GM19397 (cell line): ENCODE data around the gene EIPR1.
"Not testable (repeated sequence)": the region's sequence is repeated elsewhere in the genome, so short reads cannot be mapped to it uniquely, and the experiment has no call there.

ENCODE experiments used
- ATAC-seq: cut with Tn5 transposase; IDR thresholded peaks from one replicate; pipeline ENCODE4 v1.9.1; 2021; ENCODE audit warnings: mild to moderate bottlenecking, moderate library complexity; ENCODE audit not compliant: unreplicated experiment

The EIPR1 gene

DNA sequence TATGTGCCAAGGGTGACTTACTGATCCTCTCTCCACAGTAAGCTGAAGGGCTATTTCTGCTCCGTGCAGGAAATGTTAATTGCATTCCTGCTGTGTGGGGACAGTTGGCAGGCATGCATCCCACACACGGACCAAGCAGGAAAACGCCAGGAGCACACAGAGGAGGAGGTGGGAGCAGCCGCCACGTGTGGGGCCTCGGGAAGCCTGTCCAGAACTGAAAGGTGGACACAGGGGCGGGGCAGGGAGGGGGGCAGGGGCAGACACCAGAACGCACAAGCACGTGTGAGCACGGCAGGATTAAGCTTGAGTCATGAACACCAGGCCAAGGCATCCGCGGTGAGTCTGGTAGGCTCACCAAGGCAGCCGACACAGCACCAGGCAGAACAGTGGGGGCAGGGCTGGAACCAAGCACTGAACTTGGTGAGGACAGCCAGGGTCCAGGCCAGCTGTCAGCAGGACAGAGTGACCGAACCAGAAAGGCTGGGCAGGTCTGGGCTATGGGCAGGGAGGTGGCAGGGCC lies 177.1 kb downstream of the EIPR1 start:
- ATAC-seq = no peak

DNA sequence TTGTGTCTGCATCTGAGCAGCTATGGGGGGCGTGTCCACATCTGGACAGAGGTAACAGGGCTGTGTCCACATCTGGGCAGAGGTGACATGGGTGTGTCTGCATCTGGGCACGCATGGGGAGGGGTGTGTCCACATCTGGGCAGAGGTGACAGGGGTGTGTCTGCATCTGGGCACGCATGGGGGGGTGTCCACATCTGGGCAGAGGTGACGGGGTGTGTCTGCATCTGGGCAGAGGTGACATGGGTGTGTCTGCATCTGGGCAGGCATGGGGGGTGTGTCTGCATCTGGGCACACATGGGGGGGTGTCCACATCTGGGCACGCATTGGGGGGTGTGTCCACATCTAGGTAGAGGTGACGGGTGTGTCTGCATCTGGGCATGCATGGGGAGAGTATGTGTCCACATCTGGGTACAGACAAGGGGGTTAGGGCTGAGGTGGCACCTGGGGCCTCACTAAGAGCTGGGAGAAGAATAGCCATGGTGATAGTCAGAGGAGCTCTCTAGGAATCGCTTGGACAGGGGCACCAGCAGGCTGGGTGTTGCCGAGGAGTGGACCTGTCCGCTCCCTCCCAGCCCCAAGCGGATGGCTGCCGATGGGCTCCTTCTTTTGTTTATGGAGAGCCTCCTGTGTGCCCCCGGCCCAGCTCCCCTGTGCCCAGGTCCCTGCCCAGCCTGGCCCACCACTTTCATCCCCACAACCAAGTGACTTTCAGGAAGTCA lies 177.8 kb downstream of the EIPR1 start:
- no peak for ATAC-seq

DNA sequence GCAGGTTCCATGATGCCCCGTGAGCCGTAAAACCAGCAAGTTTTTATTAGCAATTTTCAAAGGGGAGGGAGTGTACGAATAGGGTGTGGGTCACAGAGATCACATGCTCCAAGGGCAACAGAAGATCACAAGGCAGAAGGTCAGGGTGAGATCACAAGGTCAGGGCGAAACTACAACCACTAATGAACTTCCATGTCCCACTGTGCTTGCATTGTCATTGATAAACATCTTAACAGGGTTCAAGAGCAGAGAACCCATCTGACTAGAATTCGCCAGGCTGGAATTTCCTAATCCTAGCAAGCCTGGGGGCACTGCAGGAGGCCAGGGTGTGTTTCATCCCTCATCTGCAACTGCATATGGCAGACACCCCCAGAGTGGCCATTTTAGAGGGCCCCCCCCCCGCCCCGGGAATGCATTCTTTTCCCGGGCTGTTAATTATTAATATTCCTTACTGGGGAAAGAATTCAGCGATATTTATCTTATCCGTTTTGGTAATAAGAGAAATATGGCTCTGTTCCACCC lies 178.9 kb downstream of the EIPR1 start:
- not testable (repeated sequence) for ATAC-seq

GRCh38 chr2:3198119-3198518 lies 179.5 kb downstream of the EIPR1 start:
- ATAC-seq = no peak

GRCh38 chr2:3197308-3197707 lies 180.3 kb downstream of the EIPR1 start:
- ATAC-seq = no peak

DNA sequence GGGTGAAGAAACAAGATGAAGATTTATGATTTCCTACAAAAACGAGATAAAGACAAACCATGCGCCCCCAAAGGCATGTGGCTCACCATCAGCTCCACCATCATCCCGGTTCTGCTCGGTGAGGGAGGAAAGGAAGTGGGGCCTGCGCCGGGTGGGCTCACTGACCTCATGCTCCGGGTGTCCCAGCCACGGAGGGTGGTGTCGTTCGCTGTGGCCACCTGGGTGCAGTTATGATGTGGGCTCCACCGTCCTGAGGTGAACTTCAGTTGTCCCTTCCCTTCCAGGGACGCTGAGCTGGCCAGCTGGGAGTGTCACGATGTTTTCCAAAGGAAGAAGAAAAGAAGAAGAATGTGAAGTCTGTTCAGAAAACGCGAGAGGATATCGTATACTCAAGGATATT lies 180.9 kb downstream of the EIPR1 start:
- no peak for ATAC-seq

DNA sequence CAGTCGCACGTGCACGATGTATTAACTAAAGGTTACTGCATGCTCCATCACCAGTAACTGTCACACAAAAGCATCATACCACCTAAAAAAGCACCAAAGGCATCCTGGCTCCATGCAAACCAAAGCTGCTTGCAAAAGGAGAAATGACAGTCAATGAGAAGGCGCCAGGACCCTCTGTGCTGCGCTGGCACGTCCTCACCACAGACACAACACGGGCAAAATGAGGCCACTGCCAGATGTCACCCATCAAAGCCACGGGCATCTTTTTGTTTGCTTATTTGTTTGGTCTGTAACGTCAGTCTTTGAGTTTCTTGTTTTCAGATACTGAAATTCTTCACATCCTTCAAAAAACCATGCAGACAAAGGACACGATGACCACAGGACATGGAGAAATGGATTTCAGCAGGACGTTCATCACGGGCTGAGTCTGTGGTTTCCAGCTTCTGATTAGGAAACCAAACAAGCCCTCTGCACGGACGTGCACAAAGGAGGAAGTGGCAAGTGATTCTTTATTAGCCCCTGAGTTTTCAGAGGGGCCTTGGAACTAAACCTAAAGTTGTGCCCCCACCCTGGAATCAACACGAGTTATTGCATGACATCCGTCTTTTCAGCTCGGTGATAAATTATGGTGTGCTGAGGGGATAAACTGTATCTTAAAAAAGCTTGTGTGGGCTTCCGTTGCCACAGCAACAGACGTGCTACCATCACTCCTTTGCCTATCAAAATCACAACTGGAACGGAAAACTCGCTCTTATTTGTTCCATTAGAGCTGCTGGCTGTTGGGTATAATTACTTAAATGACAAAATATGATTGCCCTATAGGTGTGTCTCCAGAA lies 181.8 kb downstream of the EIPR1 start:
- no peak for ATAC-seq

GRCh38 chr2:3194828-3195227 lies 182.8 kb downstream of the EIPR1 start:
- no peak for ATAC-seq

- no peak for ATAC-seq
These were observed 183.9 kb downstream of the EIPR1 start for GRCh38 chr2:3193443-3194330.

- ATAC-seq = no peak
These were observed 184.7 kb downstream of the EIPR1 start for GRCh38 chr2:3192920-3193319.

- no peak for ATAC-seq
These were observed 185.3 kb downstream of the EIPR1 start for GRCh38 chr2:3192281-3192818.

DNA sequence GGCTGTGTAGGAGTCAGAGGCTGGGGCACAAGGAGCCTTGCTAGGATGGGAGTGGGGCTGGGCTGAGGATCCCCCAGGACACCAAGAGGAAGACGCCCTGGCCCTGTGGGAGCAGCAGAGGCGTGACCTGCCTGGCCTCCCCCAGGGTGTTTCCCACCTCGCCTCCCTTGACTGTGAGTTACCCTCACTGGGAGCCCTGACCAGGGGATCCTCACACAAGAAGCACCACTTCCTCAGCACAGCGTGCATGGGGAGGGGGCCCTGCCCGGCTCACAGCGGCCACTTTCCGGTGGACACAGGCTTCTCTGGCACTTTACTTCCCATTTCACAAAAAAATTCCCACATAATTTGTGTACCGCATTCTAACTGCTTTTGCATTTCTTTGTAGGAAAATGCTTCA lies 187.7 kb downstream of the EIPR1 start:
- ATAC-seq = no peak

DNA sequence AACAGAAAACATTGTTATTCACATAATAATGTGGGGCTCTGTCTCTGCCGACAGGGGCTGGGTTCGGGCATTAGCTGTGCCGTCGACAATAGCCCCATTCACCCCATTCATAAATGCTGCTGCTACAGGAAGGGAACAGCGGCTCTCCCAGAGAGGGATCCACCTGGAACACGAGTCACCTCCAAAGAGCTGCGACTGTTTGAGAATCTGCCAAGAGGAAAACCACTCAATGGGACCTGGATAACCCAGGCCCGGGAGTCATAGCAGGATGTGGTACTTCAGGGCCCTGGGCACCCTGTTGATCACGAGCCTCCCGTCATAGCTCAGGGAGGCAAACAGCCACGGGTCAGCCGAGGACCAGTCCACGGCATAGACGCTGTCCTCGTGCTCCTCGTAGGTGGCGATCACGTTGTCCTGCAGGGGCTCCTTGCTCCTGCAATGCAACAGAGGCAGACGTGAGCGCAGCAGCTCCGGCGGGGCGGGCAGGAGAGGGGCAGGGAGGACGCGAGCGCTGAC lies 188.5 kb downstream of the EIPR1 start:
- no peak for ATAC-seq

DNA sequence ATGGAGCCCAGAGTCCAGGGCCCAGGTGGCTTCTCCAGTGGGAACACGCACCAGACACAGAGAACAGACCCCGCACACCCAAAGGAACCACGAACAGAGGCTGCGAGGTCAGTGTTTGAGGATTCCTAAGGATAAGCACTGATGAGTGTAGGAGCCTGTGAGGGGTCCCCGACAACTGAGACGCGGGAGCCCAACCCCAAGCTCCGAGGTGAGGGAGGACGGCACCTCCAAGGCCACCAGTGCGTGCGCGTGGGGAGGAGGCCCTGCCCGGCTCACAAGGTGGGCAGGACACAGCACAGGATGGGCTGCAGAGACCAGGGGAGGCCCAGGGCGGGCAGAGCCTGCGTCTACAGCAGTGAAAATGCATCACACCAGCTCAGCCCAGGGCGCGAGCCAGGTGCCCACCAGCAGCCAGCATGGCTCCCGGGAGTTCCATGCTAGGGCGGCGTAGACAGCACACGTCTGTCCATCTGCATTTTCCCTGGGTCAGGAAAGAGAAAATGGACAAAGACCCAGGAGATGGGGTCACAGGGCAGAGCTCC lies 189.1 kb downstream of the EIPR1 start:
- ATAC-seq = no peak

GRCh38 chr2:3187467-3187866 lies 190.2 kb downstream of the EIPR1 start:
- ATAC-seq = no peak

DNA sequence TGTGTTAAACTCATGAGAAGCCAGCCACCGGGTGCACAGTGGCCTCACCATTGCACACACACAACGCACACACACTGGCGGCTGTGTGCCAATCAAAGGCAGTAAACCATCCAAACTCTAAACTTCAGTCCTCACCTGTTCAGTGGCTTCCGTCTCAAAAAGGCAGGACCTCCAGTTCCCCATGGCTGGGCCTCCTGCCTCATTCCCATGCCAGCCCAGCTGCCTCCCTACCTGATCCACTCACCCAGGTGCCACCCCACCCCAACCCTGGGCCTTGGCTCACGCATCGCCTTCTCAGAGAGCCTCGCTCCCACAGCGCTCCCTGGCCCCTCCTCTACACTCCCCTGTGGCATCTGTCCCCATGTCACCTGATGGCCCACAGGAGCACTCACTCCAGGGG lies 190.9 kb downstream of the EIPR1 start:
- ATAC-seq = no peak

DNA sequence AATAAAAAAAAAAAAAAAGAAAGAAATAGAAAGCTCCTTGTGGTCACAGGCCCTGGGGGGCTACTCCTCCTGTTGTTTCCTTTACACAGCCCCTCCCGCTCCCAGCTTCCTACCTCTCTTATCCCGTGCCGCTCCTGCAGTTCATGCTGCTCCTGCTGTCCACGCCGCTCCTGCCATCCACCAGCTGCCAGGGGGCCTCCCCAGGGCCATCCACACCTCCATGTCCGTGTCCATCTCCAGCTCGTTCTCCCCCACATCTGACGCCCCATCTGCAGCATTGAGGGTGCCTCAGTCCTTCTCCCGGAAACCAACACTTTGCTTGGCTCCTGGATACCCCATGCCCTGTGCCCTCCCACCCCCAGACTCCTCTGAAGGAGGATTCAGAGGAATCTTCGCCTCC lies 191.7 kb downstream of the EIPR1 start:
- ATAC-seq = no peak

DNA sequence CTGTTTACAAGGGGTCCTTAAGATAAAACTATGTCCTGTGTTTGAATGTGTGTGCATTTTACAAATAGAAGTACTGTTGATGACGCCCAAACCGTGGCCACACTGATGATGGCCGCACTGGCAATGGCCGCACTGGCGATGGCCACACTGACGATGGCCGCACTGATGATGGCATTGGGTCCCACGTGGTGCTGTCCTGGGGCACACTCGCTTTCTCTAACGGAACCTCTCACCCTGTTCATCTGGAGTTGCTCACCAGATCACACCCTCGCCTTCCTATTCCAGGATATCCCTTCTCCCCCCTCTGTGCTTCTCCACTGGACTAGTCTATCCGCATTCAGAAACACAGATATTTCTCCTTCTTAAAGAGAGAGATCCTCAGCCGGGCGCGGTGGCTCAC lies 192.4 kb downstream of the EIPR1 start:
- ATAC-seq = no peak

DNA sequence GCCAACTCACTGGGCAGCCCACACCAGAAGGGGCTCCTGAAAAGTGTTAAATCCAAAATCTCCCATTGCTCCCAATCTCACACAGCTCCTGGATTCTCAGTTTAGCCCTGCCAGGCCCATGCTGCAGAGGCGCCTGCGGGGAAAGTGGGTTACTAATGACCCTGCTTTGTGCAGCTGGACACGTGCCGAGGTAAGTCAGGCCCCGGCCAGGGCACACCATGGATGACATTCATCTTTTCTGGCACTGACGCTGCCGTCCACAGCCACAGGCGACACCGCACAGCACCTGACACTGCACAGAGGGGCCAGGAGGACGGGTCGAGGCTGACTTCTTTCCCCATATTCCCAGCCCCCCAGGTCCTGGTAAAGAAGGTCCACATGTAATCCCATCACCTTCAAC lies 193.5 kb downstream of the EIPR1 start:
- no peak for ATAC-seq

DNA sequence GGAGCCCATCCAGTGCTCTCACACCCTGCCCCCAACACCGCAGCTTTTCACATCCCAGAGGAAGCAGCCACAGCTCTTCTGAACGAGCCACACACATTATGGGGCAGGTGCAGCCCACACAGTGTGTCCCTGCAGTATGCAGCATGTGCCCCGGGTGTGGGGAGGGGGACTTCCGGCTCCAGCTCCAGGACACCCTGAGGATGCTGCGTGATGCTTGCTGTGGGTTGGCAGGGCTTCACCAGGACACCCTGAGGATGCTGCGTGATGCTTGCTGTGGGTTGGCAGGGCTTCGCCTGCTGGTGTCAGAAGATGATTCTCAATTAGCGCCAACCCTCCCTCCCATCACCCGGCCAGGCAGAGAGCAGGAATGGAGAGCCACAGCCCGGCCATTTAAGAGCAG lies 193.9 kb downstream of the EIPR1 start:
- ATAC-seq = no peak
